ENCODE results near the gene IL15RA.

- TF ChIP-seq CTCF (IDR thresholded peaks at IDR 0.05) (no peak), POLR2AphosphoS5 (IDR thresholded peaks at IDR 0.05) (no peak), POLR2A (IDR thresholded peaks at IDR 0.05) (no peak)
Measured at GRCh38 chr10:5963071-5963470, 14.3 kb downstream of the IL15RA start.
